RKO (cell line): ENCODE results near the gene DLG2.
"Not testable (repeated sequence)": the region's sequence is repeated elsewhere in the genome, so short reads cannot be mapped to it uniquely, and the experiment has no call there.

ENCODE experiments used
- DNase-seq: peaks from one replicate; pipeline ENCODE4 v3.0.0-alpha.2; 2016; ENCODE audit warnings: low spot score

DLG2 gene

DNA sequence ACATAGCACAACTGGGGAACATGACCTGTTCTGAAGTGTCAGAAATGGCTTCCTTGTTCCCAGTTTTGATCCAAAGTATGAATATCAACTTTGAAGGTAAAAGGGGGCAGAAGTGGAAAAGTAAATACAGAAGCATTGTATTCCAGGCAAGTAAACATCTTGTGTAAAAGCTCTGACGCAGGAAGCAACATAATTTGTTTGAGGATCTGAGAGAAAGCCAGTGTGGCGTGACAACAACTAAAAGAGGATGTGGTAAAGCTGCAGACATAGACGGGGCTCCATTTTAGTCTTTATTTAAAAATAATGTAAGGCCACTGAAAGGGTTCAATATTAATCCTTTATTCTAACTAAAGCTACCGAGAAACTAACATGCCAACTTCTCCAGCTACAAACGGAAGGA is 310.2 kb downstream of the DLG2 start:
- DNase-seq = no peak

DNA sequence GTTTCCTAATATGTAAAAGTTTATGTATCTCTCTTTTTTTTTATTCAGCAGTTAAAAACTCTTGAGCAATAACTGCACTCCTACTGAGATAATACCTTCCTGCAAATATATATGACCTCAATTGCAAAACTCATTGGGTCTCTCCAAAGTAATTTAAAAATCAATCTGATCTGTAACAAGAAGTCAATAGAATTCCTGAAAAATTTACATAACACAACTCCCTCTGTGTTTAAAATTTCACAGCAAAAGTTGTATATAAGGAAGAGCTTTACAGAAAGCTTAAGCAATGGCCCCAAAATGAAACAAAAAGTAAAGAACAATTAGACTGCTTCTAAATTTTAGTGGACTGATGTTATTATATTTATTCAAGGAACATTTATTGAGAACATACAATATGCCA is 313.4 kb downstream of the DLG2 start:
- no peak for DNase-seq

DNA sequence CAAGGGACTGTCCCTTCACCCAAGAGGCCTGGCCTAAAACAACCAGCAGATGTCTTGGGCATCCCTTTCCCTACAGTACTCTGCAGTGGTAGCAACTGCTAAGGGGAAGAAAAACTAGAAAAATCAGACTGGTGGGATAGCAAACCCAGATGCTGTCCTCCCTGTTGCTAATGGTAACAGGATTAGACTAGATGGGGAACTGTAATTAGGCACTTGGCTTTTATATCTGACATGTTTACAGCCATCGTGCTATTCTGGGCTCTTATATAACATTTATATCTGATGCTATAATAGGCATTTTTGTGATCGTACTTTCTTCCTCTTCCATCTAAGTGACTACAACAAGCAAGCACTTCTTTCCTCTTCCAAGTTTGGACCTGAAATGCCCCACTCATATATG is 316.7 kb downstream of the DLG2 start:
- no peak for DNase-seq

DNA sequence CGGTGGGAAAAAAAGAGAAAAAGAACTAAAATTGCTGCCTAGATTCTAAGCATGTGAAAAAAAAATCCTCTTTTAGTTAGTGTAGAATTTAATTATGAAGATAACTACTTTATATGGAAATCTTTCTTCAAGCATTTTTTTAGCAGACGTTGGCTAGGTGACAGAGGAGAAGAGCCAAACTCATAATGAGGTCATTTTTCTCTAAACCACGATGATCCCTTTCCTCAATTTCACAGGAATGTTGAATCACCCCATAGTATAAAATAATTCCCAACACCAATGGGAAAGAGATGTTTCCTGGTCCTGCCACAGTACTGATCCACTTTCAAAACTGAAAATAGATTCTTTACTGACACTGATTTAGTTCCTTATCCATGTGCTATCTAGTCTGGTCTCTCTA is 319.8 kb downstream of the DLG2 start:
- DNase-seq = peak; percentile 12

DNA sequence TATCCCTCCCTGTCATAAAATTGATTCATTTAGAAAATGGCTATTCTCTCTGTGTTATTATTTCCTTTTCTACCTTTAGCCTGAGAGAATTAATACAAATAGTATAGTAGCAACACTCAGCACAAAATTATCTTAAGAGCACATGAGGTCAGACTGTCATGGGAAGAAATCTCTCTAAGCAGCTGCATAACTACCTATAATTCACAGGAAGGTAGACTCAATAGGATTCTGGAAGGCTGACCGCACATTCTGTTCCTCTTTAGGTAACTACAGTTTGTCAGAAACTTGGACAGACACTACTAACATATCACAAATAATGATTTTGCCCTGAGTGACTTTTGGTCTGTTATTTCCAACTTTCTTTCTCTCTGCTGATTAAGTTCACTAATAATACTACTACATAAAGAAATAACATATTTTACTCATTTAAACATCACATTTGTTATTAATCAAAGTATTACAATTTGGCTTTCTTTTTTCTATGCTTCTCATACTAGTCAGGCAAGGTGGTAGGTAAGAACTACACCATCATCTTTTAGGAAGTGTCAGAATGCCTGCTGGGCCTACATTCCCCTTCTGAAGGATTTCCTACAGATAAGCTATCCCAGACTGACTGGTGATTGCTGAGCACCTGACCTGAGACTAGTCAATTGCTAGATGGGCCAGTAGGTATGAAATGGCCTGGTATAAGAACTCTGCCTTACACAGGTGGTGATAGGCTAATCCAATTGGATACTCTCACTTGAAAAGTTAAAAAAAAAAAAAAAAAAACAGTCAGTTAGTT is 325.1 kb downstream of the DLG2 start:
- no peak for DNase-seq

DNA sequence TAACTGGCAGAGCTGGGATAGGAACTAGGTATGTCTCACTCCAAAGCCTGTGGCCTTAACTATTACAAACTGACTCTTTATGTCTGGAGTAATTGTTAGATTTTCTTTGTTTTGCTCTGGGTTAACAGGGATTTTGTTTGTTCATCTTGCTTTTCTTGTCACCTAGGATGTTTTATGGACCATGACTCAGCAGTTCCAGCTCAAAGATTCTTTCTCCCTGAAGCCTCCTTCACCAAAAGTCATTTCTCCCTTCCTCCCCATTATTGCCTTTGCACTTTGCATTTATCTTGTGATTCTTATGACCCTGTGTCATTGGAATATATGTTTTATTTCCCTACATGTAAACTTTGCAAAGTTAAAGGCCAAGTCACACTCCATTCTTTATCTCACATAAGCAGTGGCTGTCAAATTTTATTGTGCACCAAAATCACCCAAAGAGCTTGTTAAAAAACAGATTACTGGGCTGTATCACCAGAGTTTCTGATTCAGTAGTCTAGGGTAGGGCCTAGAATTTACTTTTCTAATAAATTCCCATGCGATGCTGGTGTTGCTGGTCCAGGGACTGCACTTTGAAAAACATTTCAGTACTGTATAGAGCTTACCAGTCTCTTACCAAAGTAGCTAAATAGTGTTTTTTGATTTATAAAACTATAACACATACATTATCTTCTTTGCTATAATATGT is 327.7 kb downstream of the DLG2 start:
- no peak for DNase-seq

DNA sequence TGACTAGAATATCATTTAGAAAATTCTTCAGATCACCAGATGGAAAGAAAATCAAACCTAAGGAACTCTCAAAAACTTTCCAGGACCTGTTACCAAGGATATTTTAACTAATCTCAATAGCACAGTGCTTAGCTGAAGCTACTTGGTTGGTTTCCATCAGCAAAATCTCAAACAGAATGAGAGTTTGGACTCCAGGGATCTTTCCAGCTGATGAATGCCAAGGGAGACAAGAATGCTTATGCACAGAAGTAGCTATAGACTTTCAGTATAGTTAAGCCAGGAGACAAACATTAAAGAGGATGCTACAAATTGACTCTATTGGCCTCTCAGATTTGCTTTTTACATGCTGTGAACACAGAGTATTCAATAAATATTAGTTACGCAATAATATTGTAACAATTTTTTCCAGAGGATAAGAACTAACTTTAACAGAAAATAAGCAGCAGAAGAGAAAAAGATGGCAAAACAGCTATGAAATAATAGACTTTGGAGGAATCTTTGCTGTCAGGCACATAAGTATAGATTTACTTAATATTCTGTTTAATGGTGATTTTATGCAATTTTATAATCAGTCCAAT is 331.4 kb downstream of the DLG2 start:
- DNase-seq = no peak

DNA sequence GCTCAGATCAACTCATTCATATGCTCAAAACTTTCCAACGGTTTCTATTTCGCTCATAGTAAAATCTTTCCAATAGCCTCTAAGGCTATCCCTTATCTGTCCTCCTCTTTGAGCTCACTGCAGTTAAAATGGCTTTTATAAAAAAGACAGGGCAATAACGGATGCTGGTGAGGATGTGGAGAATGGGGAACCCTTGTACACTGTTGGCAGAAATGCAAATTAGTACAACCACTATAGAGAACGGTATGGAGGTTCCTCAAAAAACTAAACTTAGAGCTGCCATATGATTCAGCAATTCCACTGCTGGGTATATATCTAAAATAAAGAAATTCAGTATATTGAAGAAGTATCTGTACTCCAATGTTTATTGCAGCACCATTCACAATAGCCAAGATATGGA is 345.6 kb downstream of the DLG2 start:
- DNase-seq = no peak

DNA sequence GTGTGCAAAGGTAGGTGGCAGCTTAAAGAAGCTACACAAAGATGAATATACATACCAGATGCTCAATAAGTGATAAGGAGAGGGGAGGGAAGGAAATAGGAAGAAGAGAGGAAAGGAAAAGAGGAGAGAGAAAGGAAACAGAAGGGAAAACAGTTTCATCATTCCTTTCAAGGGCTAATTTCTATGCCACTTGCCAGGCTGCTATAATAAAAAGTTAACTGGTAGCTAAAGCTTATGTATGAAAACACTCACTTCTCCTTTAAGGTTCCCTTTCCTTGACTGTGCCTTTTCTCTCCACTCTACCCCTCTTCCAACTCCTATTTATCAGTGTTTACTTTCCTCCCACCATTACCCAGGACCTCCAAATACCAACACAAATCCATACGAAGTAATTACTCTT is 347.9 kb downstream of the DLG2 start:
- DNase-seq = no peak

DNA sequence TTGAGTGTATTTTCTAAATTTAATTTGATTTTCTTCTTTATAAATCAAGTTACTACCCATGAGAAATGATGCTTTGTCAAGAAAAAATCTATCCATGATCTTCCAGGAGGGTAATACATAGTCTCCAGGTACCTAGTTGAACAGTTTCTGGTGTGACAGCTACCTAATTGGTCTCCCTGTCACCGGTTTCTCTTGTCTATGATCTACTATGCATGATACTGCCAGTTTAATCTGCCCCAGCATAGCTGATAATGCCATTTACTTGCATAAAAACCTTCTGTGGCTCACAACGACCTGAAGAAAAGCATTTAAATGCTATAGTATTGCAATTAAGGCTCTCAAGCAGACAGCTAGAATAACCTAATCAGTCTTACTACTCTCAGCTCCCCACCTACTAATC is 349.5 kb downstream of the DLG2 start:
- DNase-seq = no peak

DNA sequence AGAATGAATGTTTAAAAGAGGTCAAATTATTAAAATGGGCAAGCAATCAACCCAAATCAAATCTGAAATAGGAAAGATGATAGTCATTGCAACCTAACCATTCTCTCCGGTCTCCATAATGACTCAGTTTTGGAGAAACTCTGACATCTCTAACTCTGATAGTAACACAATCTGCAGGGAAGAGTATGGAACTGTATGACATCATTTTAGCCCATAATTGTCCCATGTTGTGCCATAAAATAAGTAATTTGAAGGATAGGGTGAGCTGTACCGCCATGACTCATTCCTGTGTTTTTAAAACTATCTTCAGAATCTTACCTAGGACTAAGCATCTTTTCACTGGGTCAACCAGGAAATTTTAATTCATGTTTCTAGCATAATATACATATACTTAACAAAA is 350.8 kb downstream of the DLG2 start:
- no peak for DNase-seq

DNA sequence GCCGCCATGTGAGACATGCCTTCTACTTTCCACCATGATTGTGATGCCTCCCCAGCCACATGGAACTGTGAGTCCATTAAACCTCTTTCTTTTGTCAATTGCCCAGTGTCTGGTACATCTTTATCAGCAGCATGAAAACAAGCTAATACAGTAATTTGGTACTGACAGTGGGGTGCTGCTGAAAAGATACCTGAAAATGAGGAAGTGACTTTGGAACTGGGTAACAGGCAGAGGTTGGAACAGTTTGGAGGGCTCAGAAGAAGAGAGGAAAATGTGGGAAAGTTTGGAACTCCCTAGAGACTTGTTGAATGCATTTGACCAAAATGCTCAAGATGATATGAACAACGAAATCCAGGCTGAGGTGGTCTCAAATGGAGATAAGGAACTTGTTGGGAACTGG is 356.8 kb downstream of the DLG2 start:
- DNase-seq = not testable (repeated sequence)

DNA sequence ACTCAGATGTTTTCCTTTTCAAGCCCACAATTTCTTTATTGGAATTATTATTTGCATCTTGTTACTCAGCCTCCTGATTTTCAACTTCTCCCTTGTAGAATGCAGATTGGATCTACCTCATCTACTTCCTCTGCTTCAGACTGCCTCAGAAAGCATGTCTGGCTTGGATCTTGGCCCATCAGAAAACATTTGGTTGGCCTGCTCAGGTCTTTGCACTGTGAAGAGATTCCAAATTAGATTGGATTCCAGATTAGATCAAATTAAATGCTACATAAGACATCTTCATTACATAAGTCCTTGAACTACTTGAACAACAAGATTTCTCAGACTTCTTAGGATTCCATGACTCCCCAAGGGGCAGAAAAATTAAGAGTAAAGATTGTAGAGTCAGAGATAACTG is 358.0 kb downstream of the DLG2 start:
- DNase-seq = no peak

DNA sequence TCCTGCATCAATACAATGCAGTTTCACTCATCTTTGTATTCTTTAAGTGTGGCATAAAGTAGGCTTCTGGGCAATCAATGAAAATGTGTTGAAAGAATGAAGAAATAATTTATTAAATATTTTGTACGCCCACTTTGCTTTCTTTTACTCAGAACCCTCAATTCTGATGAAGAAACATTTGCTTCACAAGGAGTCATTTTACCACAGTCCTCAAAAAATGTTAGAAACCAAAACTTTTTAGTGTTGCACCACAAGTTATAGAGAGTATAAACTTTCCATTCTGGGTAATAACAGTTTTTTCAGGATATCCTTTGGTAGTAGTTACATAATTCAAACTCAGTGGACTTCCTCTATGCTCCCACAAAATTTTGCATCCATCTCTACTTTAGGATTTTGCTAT is 360.5 kb downstream of the DLG2 start:
- no peak for DNase-seq

DNA sequence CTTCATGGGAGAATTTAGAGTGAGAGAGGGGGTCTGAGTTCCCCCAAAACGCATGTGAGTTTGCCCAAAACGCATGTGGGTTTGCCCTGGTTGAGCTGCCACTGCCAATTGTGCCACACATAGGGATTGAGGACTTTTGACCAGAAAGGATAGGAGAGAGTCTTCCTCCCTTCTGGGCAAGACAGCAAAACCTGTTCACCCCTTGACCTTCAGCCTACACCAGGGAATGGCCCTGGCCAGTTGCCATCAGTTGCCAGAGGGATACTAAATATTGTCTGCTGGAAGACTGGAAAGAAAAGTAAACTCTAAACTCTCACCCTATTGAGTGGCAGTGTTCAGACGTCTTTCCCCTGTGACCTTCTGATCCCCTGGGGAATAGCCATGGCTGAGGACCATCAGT is 363.8 kb downstream of the DLG2 start:
- no peak for DNase-seq

DNA sequence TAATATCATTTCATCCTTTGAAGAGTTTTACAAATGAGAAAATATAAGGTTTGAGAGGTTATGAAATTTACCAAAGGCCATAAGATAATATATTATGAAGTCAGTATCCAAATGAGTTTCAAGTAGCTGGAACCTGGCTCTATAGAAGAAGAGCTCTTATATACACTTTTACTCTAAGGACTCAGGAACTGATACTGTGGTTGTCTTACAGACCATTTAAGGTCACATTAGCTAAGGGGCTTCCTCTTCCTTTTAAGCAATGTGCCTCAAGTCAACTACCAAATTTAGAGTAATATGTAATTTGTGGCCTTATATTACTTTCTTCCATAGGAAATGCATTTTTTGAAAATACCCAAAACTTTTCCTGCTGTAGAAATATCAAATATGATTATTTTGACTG is 369.3 kb downstream of the DLG2 start:
- DNase-seq = no peak

DNA sequence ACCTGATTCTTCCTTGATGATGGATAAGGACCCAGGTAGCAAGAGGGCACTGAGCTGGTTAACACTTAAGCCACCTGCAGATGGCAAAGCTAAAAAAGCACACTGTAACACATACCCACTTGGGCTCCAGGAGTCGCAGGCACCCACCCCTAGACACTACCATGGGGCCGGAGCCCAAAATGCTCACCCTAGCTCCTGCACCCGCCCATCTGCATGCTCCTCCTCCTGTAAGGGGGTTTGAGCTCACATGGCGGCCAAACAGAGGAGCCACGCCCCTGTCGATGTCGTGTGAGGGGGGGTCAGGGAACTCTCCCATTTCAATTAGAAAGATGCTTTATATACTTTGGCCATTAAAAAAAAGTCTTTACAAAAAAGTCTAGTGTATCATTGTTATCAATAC is 370.7 kb downstream of the DLG2 start:
- no peak for DNase-seq

DNA sequence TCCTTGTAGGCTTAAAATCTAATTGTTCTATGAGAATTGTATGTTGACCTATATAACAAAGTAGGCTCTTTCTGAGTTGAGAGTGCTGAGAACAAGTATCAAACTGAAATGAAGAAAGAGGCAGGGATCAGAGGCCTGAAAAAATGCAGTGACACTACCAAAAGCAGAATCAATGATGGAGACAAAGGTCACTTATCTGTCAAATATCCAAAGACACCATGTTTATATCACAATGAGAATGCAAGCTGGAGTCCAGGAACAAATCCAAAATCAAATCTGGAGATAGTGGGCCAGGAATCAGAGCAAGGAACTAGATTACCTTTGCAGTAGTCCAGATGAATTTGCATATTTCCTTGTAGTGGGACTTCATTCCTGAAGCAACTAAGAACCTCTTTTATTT is 377.7 kb downstream of the DLG2 start:
- DNase-seq = no peak

DNA sequence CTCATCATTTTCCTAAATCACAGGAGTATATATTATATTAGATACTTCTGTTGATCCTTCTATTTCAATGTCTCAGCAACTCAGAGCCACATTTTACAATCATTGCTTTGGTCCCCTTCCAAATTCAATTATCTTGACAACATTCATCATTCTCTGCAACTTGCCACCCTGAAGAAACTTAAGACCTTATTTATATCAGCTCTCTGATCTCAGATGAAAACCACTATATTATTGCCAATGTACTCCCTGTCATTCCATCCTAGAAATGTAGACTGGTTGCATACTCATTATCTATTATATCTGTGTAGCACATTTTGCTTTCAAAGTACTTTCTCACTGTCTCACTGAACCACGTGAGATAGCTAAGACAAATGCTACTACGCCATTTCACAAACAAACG is 379.3 kb downstream of the DLG2 start:
- no peak for DNase-seq

DNA sequence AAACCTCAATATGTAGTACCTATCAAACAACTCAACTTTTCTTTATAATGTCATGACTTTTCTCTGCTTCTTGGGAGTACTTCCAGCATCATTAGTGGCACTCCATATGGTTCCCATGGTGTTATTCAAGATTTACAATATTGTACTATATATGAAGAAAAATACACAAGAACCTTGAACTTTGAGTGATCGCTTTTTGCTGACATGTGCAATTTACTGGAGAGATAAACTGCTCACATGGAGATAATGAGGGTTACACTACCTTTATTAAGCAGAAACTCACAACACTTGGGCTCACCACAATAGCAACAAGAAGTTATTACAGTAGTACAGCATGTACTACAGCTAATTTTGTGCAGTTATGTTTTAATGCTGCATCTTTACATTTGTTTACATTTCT is 388.2 kb downstream of the DLG2 start:
- DNase-seq = no peak

DNA sequence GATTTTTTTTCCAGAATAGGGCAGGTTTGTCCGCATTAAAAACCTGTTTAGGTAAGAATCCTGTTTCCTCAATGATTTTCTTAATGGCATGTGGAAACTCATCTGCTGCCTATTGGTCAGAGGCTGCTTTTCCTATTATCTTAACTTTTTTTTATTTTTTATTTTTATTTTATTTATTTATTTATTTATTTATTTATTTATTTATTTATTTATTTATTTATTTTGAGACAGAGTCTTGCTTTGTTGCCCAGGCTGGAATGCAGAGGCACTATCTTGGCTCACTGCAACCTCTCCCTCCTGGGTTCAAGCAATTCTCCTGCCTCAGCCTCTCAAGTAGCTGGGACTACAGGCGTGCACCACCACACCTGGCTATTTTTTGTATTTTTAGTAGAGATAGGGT is 389.1 kb downstream of the DLG2 start:
- not testable (repeated sequence) for DNase-seq

DNA sequence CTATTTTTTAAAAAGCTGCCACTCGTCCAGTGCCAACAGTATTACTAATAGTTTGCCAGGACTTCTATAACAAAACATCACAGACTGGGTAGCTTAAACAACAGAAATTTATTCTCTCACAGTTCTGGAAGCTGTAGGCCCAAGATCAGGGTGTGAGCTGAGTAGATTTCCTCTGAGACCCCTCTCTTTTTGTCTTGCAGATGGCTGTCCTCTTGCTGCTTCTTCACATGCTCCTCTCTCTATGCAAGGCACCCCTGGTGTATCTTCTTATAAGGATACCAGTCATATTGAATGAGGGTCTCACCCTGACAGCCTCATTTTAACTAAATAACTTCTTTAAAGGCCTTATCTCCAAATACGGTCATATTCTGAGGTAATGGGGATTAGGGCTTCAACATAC is 390.9 kb downstream of the DLG2 start:
- DNase-seq = no peak

DNA sequence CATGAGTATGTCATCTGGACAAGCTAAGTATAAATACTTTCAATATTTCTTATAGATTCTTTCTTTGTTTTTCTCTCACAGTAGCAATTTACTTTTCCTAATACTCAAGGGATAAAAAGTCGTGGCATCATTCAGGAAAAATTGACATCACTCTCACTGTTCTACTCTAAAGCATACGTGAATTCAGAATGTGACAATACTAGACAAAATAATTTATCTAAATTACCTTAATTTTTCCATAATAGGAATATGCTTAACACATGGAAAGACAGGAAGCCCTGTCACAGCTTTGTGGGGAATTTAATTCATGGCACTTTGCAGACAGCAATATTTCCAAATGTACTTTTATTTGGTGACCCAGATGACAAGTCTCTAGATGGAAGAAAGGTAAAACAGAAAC is 394.6 kb downstream of the DLG2 start:
- no peak for DNase-seq

DNA sequence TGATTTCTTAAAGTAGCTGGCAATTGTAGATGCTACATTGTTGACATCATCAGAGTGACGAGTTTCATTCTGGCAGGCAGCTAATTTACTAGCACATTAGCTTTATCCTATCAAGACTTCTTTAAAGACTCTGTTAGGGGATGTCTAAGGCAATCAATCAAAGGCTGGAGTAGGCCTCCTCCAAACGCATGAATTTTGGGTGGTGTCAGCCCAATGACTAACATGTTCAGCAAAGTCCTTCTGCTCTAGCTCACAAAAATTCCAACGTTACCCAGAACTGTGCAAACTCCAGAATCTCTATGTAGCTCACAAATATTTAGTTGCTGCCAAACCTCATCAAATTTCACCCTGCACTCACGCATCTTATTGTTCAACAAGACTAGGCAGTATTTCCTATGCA is 395.6 kb downstream of the DLG2 start:
- DNase-seq = no peak
